Adrenal gland (tissue), 5 donors: ENCODE results near the gene DHX34.

Experiments
- CTCF ChIP-seq, 6 experiments: fragments of 450-650 bp in 4 of 6; fragments of 200-600 bp in 2 of 6; sonication (generic) in 1 of 6; IDR thresholded peaks; 1 replicate in 5 of 6; 2 replicates in 1 of 6; pipeline versions ENCODE4 v1.5.1 to v1.8.0; 2016 to 2021; ENCODE audit warnings: antibody characterized with exemption in 6 of 6, mild to moderate bottlenecking in 2 of 6, moderate library complexity in 1 of 6
- POLR2A ChIP-seq, 2 donors: fragments of 450-650 bp; IDR thresholded peaks; one replicate each; pipeline ENCODE4 v1.6.1; 2017; ENCODE audit warnings: antibody characterized with exemption in 2 of 2, mild to moderate bottlenecking in 2 of 2, moderate library complexity in 1 of 2
- donor health status: DM: no; HTN: no; CAD: no.

DNA sequence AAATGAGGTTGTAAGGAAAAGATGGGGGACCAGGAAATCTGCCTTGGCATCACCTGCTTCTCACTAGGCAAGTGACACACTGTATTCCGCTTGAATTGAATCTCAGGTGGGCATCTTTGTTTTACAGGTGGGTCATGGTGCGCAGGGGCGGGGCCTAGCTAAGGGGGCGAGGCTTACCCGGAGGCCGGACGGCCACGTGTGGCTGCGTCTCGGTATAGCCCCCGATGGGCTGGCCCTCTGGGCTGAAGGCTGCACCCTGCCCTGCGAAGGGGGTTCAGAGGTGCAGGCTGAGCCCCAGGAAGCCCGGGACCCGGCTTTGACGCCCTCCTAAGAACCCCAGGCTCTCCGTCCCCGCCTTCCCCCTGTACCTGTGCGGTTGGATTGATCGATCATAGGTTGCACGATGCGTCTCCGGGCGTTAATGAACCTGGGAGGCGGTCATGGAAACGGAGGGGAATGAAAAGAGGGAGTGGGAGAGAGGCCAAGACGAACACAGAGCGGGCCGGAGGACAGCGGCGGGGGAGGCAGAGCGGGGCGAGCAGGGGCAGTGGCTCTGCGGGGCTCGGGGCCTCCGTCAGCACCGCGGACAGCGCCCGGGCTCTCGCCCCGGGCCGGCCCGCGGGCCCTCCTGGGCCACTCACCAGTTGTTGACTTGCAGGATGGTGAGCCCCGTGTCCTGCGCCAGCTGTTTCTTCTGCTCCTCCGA lies 57.7 kb downstream of the DHX34 start:
- TF ChIP-seq CTCF (IDR thresholded peaks at IDR 0.05), result no peak
- no peak for TF ChIP-seq POLR2A (IDR thresholded peaks at IDR 0.05)
